H1 (cell line): Measurements from ENCODE around the gene SPATA13. TPM values are rescaled to one million over a fixed set of nuclear protein-coding genes. Genes with fewer than 3 reads are reported as not detected.

Experiments used
- CBX5 ChIP-seq: fragments of 300-800, 300-1000 bp; sonication (generic); IDR thresholded peaks from 2 replicates; pipeline ENCODE4 v1.7.1; 2016; ENCODE audit warnings: antibody characterized with exemption, low read length, low read depth
- CEBPB ChIP-seq: IDR thresholded peaks from 2 replicates; pipeline ENCODE4 v1.6.1; 2012; ENCODE audit warnings: low read depth, low read length
- SAP30 ChIP-seq: fragments of 300-600 bp; sonication (generic); IDR thresholded peaks from 2 replicates; pipeline ENCODE4 v1.7.1; 2012; ENCODE audit warnings: low read length, moderate library complexity, mild to moderate bottlenecking, inconsistent platforms; ENCODE audit not compliant: insufficient read depth, insufficient replicate concordance
- SIN3A ChIP-seq, 2 experiments: IDR thresholded peaks in 1 of 2; conservative IDR thresholded peaks in 1 of 2; 2 replicates each; pipeline ENCODE4 v1.6.1; 2011 to 2012; ENCODE audit warnings: low read length in 2 of 2, improper control_type of control experiment in 1 of 2, low read depth in 1 of 2, mild to moderate bottlenecking in 1 of 2
- SP2 ChIP-seq: IDR thresholded peaks from 2 replicates; pipeline ENCODE4 v1.6.1; 2012; ENCODE audit warnings: mild to moderate bottlenecking, low read length, inconsistent platforms
- SRF ChIP-seq: IDR thresholded peaks from 2 replicates; pipeline ENCODE4 v1.6.1; 2011; ENCODE audit warnings: mild to moderate bottlenecking, low read depth, low read length, moderate library complexity
- SUZ12 ChIP-seq: fragments of 200-600 bp; sonication (generic); IDR thresholded peaks from 2 replicates; pipeline ENCODE4 v1.6.1; 2012; ENCODE audit warnings: mild to moderate bottlenecking, inconsistent platforms, low read length, moderate library complexity, mixed read lengths
- TBP ChIP-seq: IDR thresholded peaks from 2 replicates; pipeline ENCODE4 v1.6.1; 2011; ENCODE audit warnings: low read depth, low read length, improper control_type of control experiment
- polyA plus RNA-seq, 7 experiments: library from polyadenylated mRNA; depleted of rRNA in 3 of 7; stranded (reverse) in 5 of 7; unstranded in 2 of 7; fragments of >200 nt in 5 of 7; fragments of 200-250 nt in 2 of 7; gene quantifications; 1 replicate in 5 of 7; 2 replicates in 1 of 7; 4 replicates in 1 of 7; pipeline versions ENCODE4 v1.2.1 to v1.2.3, GENCODE V29; 2011 to 2013; ENCODE audit warnings: missing spikeins in 2 of 7, mixed read lengths in 2 of 7
- total RNA-seq: library from RNA; stranded (reverse); fragmentation: NEBNext Ultra II Directional; extraction: Animal tissue kit (Norgen Biotek cat#: 25700); gene quantifications from 2 replicates; pipeline ENCODE4 v1.2.1, GENCODE V29; 2021
- TF ChIP-seq, protein P1 (sequence below): fragments of 300-600 bp; sonication (generic); IDR thresholded peaks from 2 replicates; pipeline ENCODE4 v1.7.1; 2012; ENCODE audit warnings: low read length, moderate library complexity, mild to moderate bottlenecking, inconsistent platforms; ENCODE audit not compliant: insufficient replicate concordance
- TF ChIP-seq, protein P2 (sequence below): IDR thresholded peaks from 2 replicates; pipeline ENCODE4 v1.6.1; 2011; ENCODE audit warnings: low read depth, mild to moderate bottlenecking, low read length; ENCODE audit not compliant: insufficient read depth

SPATA13 gene
- total and polyA plus RNA-seq, 2 of the 8 experiments (the other 6 are each of a cell fraction or from before 2014, with no cell fraction given): 12.6 to 30.9 TPM

DNA sequence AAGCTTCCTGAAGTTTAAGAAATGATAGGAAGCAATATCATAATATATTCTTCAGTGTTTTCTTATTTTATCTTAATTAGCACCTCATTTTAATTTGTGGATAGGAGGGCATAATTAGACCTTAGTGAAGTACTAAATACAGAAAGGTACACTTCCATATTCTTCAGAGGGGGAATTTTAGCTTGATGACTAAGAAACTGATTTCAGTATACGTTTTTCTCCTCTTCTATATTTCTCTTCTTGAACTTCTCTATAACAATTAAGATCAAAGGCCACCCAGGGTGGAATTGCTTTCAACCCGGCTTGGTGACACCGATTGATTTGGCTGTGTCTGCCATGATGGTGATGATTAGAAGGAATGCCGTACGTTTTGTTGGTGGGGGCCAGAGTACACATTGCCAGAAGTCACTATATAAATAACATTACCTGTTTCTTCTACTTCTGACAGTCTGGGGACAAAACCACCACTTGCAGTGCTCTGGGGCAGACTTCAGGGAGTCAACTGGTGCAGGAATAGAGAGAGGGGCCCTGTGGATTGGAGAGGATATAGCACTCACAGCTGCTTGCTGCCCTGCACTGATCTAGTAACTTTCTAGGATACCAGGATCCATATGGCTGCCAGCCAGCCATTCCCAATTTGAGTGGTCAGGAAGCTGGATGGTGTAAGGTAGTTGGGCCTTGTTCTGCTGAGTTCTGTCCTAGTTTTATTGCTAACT is 73.8 kb downstream of the SPATA13 start (continued):
- TF ChIP-seq, protein P1, sequence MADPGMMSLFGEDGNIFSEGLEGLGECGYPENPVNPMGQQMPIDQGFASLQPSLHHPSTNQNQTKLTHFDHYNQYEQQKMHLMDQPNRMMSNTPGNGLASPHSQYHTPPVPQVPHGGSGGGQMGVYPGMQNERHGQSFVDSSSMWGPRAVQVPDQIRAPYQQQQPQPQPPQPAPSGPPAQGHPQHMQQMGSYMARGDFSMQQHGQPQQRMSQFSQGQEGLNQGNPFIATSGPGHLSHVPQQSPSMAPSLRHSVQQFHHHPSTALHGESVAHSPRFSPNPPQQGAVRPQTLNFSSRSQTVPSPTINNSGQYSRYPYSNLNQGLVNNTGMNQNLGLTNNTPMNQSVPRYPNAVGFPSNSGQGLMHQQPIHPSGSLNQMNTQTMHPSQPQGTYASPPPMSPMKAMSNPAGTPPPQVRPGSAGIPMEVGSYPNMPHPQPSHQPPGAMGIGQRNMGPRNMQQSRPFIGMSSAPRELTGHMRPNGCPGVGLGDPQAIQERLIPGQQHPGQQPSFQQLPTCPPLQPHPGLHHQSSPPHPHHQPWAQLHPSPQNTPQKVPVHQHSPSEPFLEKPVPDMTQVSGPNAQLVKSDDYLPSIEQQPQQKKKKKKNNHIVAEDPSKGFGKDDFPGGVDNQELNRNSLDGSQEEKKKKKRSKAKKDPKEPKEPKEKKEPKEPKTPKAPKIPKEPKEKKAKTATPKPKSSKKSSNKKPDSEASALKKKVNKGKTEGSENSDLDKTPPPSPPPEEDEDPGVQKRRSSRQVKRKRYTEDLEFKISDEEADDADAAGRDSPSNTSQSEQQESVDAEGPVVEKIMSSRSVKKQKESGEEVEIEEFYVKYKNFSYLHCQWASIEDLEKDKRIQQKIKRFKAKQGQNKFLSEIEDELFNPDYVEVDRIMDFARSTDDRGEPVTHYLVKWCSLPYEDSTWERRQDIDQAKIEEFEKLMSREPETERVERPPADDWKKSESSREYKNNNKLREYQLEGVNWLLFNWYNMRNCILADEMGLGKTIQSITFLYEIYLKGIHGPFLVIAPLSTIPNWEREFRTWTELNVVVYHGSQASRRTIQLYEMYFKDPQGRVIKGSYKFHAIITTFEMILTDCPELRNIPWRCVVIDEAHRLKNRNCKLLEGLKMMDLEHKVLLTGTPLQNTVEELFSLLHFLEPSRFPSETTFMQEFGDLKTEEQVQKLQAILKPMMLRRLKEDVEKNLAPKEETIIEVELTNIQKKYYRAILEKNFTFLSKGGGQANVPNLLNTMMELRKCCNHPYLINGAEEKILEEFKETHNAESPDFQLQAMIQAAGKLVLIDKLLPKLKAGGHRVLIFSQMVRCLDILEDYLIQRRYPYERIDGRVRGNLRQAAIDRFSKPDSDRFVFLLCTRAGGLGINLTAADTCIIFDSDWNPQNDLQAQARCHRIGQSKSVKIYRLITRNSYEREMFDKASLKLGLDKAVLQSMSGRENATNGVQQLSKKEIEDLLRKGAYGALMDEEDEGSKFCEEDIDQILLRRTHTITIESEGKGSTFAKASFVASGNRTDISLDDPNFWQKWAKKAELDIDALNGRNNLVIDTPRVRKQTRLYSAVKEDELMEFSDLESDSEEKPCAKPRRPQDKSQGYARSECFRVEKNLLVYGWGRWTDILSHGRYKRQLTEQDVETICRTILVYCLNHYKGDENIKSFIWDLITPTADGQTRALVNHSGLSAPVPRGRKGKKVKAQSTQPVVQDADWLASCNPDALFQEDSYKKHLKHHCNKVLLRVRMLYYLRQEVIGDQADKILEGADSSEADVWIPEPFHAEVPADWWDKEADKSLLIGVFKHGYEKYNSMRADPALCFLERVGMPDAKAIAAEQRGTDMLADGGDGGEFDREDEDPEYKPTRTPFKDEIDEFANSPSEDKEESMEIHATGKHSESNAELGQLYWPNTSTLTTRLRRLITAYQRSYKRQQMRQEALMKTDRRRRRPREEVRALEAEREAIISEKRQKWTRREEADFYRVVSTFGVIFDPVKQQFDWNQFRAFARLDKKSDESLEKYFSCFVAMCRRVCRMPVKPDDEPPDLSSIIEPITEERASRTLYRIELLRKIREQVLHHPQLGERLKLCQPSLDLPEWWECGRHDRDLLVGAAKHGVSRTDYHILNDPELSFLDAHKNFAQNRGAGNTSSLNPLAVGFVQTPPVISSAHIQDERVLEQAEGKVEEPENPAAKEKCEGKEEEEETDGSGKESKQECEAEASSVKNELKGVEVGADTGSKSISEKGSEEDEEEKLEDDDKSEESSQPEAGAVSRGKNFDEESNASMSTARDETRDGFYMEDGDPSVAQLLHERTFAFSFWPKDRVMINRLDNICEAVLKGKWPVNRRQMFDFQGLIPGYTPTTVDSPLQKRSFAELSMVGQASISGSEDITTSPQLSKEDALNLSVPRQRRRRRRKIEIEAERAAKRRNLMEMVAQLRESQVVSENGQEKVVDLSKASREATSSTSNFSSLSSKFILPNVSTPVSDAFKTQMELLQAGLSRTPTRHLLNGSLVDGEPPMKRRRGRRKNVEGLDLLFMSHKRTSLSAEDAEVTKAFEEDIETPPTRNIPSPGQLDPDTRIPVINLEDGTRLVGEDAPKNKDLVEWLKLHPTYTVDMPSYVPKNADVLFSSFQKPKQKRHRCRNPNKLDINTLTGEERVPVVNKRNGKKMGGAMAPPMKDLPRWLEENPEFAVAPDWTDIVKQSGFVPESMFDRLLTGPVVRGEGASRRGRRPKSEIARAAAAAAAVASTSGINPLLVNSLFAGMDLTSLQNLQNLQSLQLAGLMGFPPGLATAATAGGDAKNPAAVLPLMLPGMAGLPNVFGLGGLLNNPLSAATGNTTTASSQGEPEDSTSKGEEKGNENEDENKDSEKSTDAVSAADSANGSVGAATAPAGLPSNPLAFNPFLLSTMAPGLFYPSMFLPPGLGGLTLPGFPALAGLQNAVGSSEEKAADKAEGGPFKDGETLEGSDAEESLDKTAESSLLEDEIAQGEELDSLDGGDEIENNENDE: no peak
- no peak for TF ChIP-seq SUZ12
- no peak for TF ChIP-seq SAP30
- no peak for TF ChIP-seq SIN3A (conservative IDR thresholded peaks at IDR 0.05 in 1 of 2, IDR thresholded peaks at IDR 0.05 in 1 of 2; ENCODE audit: low read depth in 1 of 2, low read length in 2 of 2)
- TF ChIP-seq, protein P2, sequence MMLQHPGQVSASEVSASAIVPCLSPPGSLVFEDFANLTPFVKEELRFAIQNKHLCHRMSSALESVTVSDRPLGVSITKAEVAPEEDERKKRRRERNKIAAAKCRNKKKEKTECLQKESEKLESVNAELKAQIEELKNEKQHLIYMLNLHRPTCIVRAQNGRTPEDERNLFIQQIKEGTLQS: no peak
- no peak for TF ChIP-seq TBP
- no peak for TF ChIP-seq CEBPB
- TF ChIP-seq SRF: no peak
- no peak for TF ChIP-seq SP2
- no peak for TF ChIP-seq CBX5
